Esophagus squamous epithelium (tissue), 5 donors: Measurements from ENCODE around the gene CCBE1. TPM values are rescaled to one million over a fixed set of nuclear protein-coding genes. Genes with fewer than 3 reads are reported as not detected.

Experiments used
- DNase-seq: peaks from one replicate; lab custom pipeline; 2025; lab: John Stamatoyannopoulos, UW
- H3K27ac ChIP-seq, 4 donors: fragments of 200-600 bp; sonication (generic); one replicate each; pipeline ENCODE4 v1.5.1; 2016 to 2019; ENCODE audit warnings: mild to moderate bottlenecking in 1 of 4
- H3K27me3 ChIP-seq, 4 donors: fragments of 200-600 bp; sonication (generic); 1 replicate in 3 of 4; 2 replicates in 1 of 4; pipeline versions ENCODE4 v1.5.1 to v1.6.0; 2017 to 2021; ENCODE audit warnings: antibody characterized with exemption in 1 of 4
- H3K36me3 ChIP-seq, 3 donors: fragments of 200-600 bp; sonication (generic); one replicate each; pipeline ENCODE4 v1.5.1; 2016 to 2019
- H3K4me1 ChIP-seq, 3 donors: fragments of 200-600 bp; sonication (generic); one replicate each; pipeline ENCODE4 v1.5.1; 2017 to 2019
- H3K4me3 ChIP-seq, 4 donors: fragments of 200-600 bp; sonication (generic); 1 replicate in 3 of 4; 2 replicates in 1 of 4; pipeline ENCODE4 v1.5.1; 2016 to 2019; ENCODE audit warnings: mild to moderate bottlenecking in 2 of 4, moderate library complexity in 1 of 4
- H3K9me3 ChIP-seq, 3 donors: fragments of 200-600 bp; sonication (generic); one replicate each; pipeline ENCODE4 v1.5.1; 2016 to 2019
- CTCF ChIP-seq, 6 experiments: fragments of 450-650 bp in 4 of 6; fragments of 200-600 bp in 2 of 6; sonication (generic) in 2 of 6; IDR thresholded peaks; one replicate each; pipeline ENCODE4 v1.5.1; 2016 to 2019; ENCODE audit warnings: antibody characterized with exemption in 6 of 6, mild to moderate bottlenecking in 4 of 6, moderate library complexity in 4 of 6
- POLR2A ChIP-seq, 4 donors: fragments of 450-650 bp; IDR thresholded peaks; one replicate each; pipeline ENCODE4 v1.6.1; 2017; ENCODE audit warnings: antibody characterized with exemption in 4 of 4, mild to moderate bottlenecking in 4 of 4, moderate library complexity in 3 of 4
- WGBS, 2 donors: methylation state at CpG; one replicate each; pipeline ENCODE4 v1.1.5; 2018; 5-methylcytosine and 5-hydroxymethylcytosine counted together
- intact Hi-C: fragments of 100-400 bp; cut with DNase I; formaldehyde crosslinking; loops from one replicate; pipeline ENCODE4 v1.15.0; 2022
- total RNA-seq, 4 donors: library from RNA; depleted of rRNA; stranded (reverse); fragments of >200 nt; gene quantifications; one replicate each; pipeline ENCODE4 v1.1.0, GENCODE V29; 2016
- donor health status: DM: yes; HTN: yes; CAD: no.

Gene CCBE1
- total RNA-seq, 4 donors from 2014 or later = 0.34 to 4.6 (median 1.3) TPM

GRCh38 chr18:59681051-59681450, 16.2 kb downstream of the CCBE1 start:
- intact Hi-C loops = no loop called here
- Histone ChIP-seq H3K27me3 (no peaks in the 10 kb centered on the region), H3K9me3 (no peaks in the 10 kb centered on the region), H3K4me1 (peaks cover 0 to 5% (median 0%) of the 10 kb centered on the region in 3 donors), H3K4me3 (no peak overlapping the region), H3K36me3 (no peaks in the 10 kb centered on the region), H3K27ac (no peak overlapping the region)
- 73 to 76% methylated on average over 5 of the region's 5 CpGs for WGBS, 2 donors
- no peak for DNase-seq
- no peak for TF ChIP-seq POLR2A (IDR thresholded peaks at IDR 0.05)

DNA sequence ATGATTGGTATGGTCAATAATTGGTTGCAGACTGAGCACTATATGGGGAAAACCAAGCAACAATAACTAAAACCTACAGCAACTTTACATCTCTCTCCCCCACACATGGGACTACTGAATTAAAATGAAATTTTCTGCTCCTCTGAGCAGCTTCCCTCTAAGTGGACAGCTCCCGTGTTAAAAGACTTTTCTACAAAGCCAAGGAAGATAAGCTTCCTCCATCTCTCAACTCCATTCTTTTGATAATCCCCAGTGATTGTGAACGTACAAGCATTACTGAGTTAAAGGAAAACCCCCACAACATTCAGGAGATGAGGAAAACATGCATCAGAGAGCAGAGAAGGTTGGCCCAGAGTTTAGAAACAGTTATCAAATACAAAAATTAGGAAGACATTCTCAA, 21.9 kb downstream of the CCBE1 start:
- Histone ChIP-seq H3K9me3 (no peaks in the 10 kb centered on the region), H3K4me1 (peaks cover 0 to 19% (median 3%) of the 10 kb centered on the region in 3 donors), H3K36me3 (no peaks in the 10 kb centered on the region), H3K4me3 (no peak overlapping the region), H3K27ac (no peak overlapping the region), H3K27me3 (no peaks in the 10 kb centered on the region)
- DNase-seq = no peak
- no peak for TF ChIP-seq CTCF (IDR thresholded peaks at IDR 0.05)
- TF ChIP-seq POLR2A (IDR thresholded peaks at IDR 0.05) = no peak
- 34 to 45% methylated on average over 2 of the region's 2 CpGs for WGBS, 2 donors
- intact Hi-C loops = no loop called here

GRCh38 chr18:59674903-59675270, 22.3 kb downstream of the CCBE1 start:
- Histone ChIP-seq H3K27me3 (no peaks in the 10 kb centered on the region), H3K4me1 (peaks cover 0 to 22% (median 3%) of the 10 kb centered on the region in 3 donors), H3K36me3 (no peaks in the 10 kb centered on the region), H3K4me3 (no peak overlapping the region), H3K27ac (no peak overlapping the region), H3K9me3 (no peaks in the 10 kb centered on the region)
- WGBS, 2 donors = 53 to 68% methylated on average over 1 of the region's 1 CpG
- no peak for TF ChIP-seq CTCF (IDR thresholded peaks at IDR 0.05)
- TF ChIP-seq POLR2A (IDR thresholded peaks at IDR 0.05) = no peak
- intact Hi-C loops = no loop called here
- DNase-seq = no peak

- no peak for DNase-seq
- TF ChIP-seq POLR2A (IDR thresholded peaks at IDR 0.05) (no peak), CTCF (IDR thresholded peaks at IDR 0.05) (no peak)
- Histone ChIP-seq H3K4me3 (no peak overlapping the region), H3K4me1 (peaks cover 0 to 22% (median 5%) of the 10 kb centered on the region in 3 donors), H3K27me3 (no peaks in the 10 kb centered on the region), H3K9me3 (no peaks in the 10 kb centered on the region), H3K36me3 (no peaks in the 10 kb centered on the region), H3K27ac (peak overlapping the region in 1 of 4 donors; percentile 21)
- intact Hi-C loops = no loop called here
- WGBS, 2 donors = 67 to 85% methylated on average over 6 of the region's 6 CpGs
Measured at GRCh38 chr18:59674186-59674902, 22.9 kb downstream of the CCBE1 start.

- no peak for DNase-seq
- intact Hi-C loops = no loop called here
Measured at GRCh38 chr18:59672235-59672711, 24.9 kb downstream of the CCBE1 start.

More at GRCh38 chr18:59672235-59672711, 24.9 kb downstream of the CCBE1 start:
- Histone ChIP-seq H3K36me3 (no peaks in the 10 kb centered on the region), H3K27me3 (no peaks in the 10 kb centered on the region), H3K9me3 (no peaks in the 10 kb centered on the region), H3K4me1 (peaks cover 0 to 22% (median 6%) of the 10 kb centered on the region in 3 donors), H3K4me3 (no peak overlapping the region), H3K27ac (peak overlapping the region in 1 of 4 donors; percentile 54)
- TF ChIP-seq CTCF (IDR thresholded peaks at IDR 0.05) (no peak), POLR2A (IDR thresholded peaks at IDR 0.05) (no peak)
- 42 to 67% methylated on average over 1 of the region's 1 CpG for WGBS, 2 donors
